ENCODE measurements around the gene RAMP3.
"Not testable (repeated sequence)": the region's sequence is repeated elsewhere in the genome, so short reads cannot be mapped to it uniquely, and the experiment has no call there.

RAMP3 gene

GRCh38 chr7:45198986-45199385, 41.4 kb downstream of the RAMP3 start:
- no peak for DNase-seq

DNA sequence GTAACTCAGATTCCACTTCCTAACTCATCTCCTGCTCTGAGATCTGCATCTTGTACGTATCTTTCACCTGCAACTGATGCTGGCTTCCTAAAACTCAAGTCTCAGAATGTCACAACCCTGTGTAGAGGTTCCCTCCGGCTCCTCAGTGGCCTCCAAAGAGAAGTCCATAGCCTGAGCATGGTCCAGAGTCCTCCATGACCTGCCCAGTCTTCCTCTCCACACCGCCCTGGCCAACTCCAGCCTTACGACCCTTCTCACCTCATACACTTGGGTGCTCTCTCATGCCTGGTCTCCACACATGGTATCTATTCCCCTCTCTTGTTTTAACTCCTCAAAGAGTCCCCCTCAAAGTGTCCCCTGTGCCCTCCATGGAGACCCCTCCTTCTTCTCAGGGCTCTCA, 41.9 kb downstream of the RAMP3 start:
- no peak for DNase-seq

DNA sequence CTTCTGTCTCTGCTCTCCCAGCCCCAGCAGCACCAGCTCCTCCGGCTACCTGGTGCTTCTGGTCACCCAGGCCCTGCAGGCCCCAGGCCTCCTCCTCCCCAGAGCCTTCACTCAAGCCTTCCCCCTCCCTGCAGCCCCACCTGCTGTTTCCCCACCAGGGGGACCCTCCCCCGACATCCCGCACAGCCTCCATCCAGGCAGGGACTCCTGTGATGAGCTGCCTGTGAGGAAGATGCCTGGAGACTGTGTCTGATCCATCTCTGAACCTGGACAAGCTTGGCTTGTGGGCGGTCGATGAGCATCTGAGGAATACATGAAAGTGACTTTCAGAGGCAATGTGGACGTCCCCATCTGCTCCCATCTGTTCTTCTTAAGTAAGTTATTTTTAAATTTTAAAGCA, 45.0 kb downstream of the RAMP3 start:
- DNase-seq = no peak

DNA sequence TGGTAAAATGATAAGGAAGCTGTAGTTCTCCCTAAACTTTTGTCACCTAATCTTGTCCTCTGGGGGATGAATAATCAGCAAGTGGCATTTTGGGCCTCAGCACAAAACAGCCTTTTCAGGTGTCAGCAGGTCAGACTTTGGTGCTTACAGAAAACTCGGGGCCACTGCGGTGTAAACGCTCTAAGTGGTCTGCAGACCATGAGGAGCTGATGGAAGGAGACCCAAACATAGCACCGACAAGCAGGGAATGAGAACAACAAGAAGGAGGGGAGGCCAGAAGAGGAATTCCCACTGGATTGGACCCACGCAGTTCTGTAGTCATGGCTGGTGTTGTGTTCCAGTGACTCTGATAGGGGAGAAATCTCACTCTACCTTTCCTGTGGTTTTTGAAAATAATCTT, 45.4 kb downstream of the RAMP3 start:
- DNase-seq = no peak

GRCh38 chr7:45203459-45203858, 45.9 kb downstream of the RAMP3 start:
- no peak for DNase-seq

DNA sequence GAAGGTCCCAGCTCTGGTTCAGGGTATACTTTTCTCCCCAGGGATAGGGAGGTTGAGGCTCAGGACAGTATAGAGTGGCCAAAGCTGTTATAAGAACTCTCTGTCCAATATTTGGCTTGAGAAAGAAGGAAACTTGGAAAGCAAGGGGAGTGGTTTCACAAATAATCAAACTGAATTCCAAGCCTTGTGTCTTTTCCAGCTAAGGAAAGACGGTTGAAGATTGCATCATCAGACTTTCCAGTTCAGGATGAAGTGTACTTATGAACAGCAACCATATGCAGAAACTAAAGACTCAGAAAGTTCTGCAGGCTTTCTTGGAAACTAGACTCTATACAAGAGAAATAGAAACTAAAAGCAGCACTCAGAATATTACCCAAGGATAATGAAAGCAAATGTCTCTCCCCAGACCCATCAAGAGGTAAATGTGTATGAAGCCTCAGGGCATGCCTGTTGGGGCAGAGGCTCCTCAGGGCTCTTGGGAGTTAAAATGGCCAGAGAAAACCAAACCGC, 46.4 kb downstream of the RAMP3 start:
- no peak for DNase-seq

DNA sequence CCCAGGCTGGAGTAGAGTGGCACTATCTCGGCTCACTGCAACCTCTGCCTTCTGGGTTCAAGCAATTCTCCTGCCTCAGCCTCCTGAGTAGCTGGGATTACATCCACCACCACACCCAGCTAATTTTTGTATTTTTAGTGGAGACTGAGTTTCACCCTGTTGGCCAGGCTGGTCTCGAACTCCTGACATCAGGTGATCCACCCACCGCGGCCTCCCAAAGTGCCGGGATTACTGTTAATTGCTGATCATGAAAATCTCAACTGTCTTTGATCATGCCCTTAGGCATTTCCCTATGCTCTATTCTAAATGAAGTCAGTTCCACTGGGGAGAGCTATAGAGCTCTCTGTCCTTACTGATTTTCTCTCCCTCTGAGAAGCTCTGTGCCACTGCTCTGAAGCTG, 48.7 kb downstream of the RAMP3 start:
- not testable (repeated sequence) for DNase-seq

- DNase-seq = not testable (repeated sequence)
These were observed 52.3 kb downstream of the RAMP3 start for GRCh38 chr7:45209909-45210308.

GRCh38 chr7:45211066-45211465, 53.5 kb downstream of the RAMP3 start:
- no peak for DNase-seq

DNA sequence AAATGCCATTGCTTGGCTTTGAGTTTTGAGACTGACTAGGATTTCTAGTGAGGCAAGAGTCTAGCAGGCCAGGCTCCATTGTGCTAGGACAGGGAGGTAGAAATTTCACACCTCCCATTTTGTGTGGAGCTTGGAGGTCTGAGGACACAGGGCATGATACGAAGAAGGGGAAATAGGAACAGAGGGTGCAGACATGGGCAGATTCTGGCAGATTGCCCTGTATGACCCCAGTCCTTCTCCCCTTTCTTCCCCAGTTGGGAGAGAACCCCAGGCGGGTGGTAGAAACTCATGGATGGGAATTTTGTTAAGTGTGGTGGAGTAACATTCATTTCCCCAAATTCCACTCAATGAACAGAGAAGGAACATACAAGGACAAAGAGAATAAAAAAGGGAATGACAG, 54.4 kb downstream of the RAMP3 start:
- DNase-seq = no peak

- DNase-seq = no peak
These were observed 55.0 kb downstream of the RAMP3 start for GRCh38 chr7:45212606-45213005.

GRCh38 chr7:45215601-45216062, 58.0 kb downstream of the RAMP3 start:
- no peak for DNase-seq

DNA sequence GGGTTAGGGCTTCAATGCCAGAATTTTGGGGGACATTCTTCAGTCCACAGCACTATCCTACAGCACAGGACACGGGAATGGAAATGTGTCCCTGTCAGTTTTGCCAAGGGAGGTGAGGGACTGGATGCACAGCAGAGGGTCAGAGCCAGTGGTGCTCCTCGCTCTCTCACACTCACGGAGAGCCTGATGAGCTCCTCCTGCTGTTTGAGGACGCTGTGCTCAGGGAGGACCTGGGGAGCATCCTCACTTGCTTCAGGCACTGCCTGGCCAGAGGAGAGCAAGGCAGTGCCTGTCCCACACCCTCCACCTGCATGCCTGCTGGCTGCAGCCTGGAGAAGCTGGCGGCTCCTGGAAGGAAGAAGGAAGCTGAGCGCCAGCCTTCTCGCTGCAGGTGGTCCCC, 58.6 kb downstream of the RAMP3 start:
- DNase-seq = no peak

DNA sequence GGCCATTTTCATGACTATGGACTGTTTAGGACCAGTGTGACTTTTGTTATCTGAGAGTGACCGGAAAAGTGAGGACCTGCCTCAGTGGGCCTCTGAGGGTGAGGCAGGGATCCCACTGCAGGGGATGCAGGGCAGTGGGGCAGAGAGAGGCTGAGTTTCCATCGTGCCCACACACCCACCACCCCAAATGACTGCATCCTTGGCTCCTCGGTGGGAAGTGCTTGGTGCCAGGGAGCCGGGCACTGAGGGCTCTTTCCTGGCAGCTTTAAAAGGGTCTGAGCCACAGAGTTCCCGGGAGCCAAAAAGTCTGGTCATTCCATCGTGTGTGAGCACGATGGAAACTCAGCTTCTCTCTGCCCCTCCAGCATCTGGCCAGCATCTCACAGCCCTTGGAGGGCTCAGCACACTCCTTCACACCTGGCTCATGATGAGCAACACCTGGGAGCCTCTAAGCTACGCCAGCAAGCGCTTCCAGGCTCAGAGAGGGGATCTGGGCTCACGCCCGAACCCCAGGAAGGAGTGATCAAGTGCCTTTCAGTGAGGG, 59.1 kb downstream of the RAMP3 start:
- DNase-seq = no peak

- no peak for DNase-seq
These were observed 59.8 kb downstream of the RAMP3 start for GRCh38 chr7:45217358-45217757.

DNA sequence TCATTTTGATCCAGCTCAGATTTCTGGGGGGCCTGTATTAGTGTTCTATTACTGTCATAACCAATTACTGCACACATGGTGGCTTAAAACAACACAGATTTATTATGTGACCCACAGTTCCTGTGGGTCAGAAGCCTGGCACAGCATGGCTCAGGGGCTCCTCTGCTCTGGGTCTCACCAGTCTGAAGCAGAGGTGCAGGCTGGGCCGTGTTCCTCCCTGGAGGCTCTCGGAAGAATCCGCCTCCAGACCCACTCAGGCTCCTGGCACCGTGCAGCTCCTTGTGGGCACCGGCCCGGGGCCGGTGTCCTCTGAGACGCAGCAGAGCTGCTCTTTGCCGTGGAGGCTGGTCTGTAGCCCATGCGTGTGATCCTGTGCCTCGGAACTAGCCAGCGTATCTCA, 61.5 kb downstream of the RAMP3 start:
- no peak for DNase-seq

- DNase-seq = no peak
These were observed 62.3 kb downstream of the RAMP3 start for GRCh38 chr7:45219801-45220435.

DNA sequence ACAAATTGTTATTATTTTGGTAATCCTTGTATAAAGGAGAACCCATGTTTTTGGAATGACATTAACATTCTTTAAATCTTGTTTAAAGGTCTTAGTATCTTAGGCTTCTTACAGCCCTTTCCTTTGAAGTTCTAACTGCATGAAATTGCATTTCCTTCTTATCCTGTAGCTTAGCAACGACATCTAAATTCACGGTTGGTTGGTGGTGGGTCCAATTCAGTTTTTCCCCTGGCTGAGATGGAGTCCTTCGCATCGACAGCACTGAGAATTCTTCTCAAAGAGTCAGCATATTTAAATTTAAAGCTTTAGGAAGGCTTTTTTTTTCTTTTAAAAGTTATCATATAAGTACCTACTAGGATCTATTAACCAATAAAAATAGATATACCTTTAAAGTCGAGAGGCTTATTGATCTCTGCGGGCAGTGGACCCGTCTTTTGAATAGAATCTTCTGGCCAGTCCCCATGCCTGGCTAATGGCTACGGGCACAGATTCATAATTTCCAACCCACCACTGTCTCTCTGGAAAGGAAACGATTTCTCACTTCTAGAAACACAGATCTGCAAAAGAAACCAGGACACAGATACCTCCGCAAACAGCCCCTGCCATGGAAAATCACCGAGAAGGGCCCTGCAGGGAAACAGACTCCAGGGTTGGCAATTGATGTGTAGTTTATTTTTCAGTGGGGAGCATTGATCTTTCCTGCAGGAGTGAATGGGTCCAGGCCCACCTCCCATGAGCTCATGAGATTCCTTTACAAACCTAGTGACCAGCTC, 63.4 kb downstream of the RAMP3 start:
- no peak for DNase-seq

- DNase-seq = no peak
These were observed 64.5 kb downstream of the RAMP3 start for GRCh38 chr7:45221896-45222604.

- no peak for DNase-seq
These were observed 65.5 kb downstream of the RAMP3 start for GRCh38 chr7:45223078-45223477.

- no peak for DNase-seq
These were observed 66.4 kb downstream of the RAMP3 start for GRCh38 chr7:45223728-45224630.

DNA sequence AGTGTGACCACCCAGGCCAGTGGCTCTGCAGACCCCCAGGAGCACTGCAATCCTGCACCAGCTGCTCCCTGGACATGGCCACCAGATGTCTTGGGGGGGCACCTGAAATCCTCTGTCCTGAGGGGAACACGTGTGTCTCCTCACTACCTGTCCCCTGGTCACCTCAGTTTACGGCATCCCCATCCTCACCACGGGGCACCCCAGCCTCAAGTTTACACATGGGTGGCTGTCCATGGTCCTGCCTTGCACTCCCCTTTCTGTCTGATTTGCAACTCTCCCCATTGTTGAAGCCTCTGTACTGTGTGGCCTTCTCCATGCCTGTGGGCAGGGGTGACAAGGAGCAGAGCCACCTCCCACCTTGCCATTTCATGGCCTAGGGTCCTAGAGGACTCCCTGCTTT, 67.2 kb downstream of the RAMP3 start:
- DNase-seq = no peak
